ENCODE data around the gene ASTN2.

ASTN2 gene

GRCh38 chr9:117365438-117365837 lies 49.4 kb downstream of the ASTN2 start:
- DNase-seq (ENCODE audit: low read depth) = no peak

- no peak for DNase-seq (ENCODE audit: low read depth)
Observed at GRCh38 chr9:117363006-117363405, 51.9 kb downstream of the ASTN2 start.

GRCh38 chr9:117359910-117360309 lies 54.9 kb downstream of the ASTN2 start:
- no peak for DNase-seq (ENCODE audit: low read depth)

GRCh38 chr9:117355542-117355941 lies 59.3 kb downstream of the ASTN2 start:
- no peak for DNase-seq (ENCODE audit: low read depth)

GRCh38 chr9:117354997-117355396 lies 59.9 kb downstream of the ASTN2 start:
- DNase-seq (ENCODE audit: low read depth) = no peak

- DNase-seq (ENCODE audit: low read depth) = no peak
Observed at GRCh38 chr9:117354244-117354847, 60.5 kb downstream of the ASTN2 start.

- DNase-seq (ENCODE audit: low read depth) = no peak
Observed at GRCh38 chr9:117344892-117345660, 69.8 kb downstream of the ASTN2 start.

GRCh38 chr9:117343427-117343826 lies 71.4 kb downstream of the ASTN2 start:
- DNase-seq (ENCODE audit: low read depth) = no peak

- DNase-seq (ENCODE audit: low read depth) = no peak
Observed at GRCh38 chr9:117341151-117341550, 73.7 kb downstream of the ASTN2 start.

GRCh38 chr9:117340422-117340821 lies 74.4 kb downstream of the ASTN2 start:
- DNase-seq (ENCODE audit: low read depth) = no peak

GRCh38 chr9:117335837-117336433 lies 78.9 kb downstream of the ASTN2 start:
- DNase-seq (ENCODE audit: low read depth) = no peak

GRCh38 chr9:117334101-117334500 lies 80.8 kb downstream of the ASTN2 start:
- DNase-seq (ENCODE audit: low read depth) = no peak

GRCh38 chr9:117325831-117326230 lies 89.0 kb downstream of the ASTN2 start:
- DNase-seq (ENCODE audit: low read depth) = no peak

- no peak for DNase-seq (ENCODE audit: low read depth)
Observed at GRCh38 chr9:117325110-117325731, 89.6 kb downstream of the ASTN2 start.

GRCh38 chr9:117323390-117323789 lies 91.5 kb downstream of the ASTN2 start:
- DNase-seq (ENCODE audit: low read depth) = no peak

- no peak for DNase-seq (ENCODE audit: low read depth)
Observed at GRCh38 chr9:117317192-117317591, 97.7 kb downstream of the ASTN2 start.

GRCh38 chr9:117315236-117315635 lies 99.6 kb downstream of the ASTN2 start:
- DNase-seq (ENCODE audit: low read depth) = no peak

- DNase-seq (ENCODE audit: low read depth) = no peak
Observed at GRCh38 chr9:117313989-117314388, 100.9 kb downstream of the ASTN2 start.

- no peak for DNase-seq (ENCODE audit: low read depth)
Observed at GRCh38 chr9:117307701-117308100, 107.2 kb downstream of the ASTN2 start.

- DNase-seq (ENCODE audit: low read depth) = no peak
Observed at GRCh38 chr9:117306032-117306431, 108.8 kb downstream of the ASTN2 start.

- DNase-seq (ENCODE audit: low read depth) = no peak
Observed at GRCh38 chr9:117305454-117305853, 109.4 kb downstream of the ASTN2 start.

GRCh38 chr9:117304549-117304948 lies 110.3 kb downstream of the ASTN2 start:
- no peak for DNase-seq (ENCODE audit: low read depth)

GRCh38 chr9:117303643-117304230 lies 111.1 kb downstream of the ASTN2 start:
- no peak for DNase-seq (ENCODE audit: low read depth)

All from stimulated activated CD8-positive, alpha-beta memory T cell treated with anti-CD3 and anti-CD28 coated beads, Interleukin-4, amount 100 ng/mL, for 24 hours (primary cell).